Mesendoderm (in vitro differentiated cells): ENCODE results near the gene EML5.

Experiments used
- DNase-seq: peaks from one replicate; pipeline ENCODE4 v3.0.0; 2013
- H2AK5ac ChIP-seq: 2 replicates; pipeline ENCODE4 v1.6.1; 2013; ENCODE audit warnings: low read length, inconsistent platforms
- H2BK120ac ChIP-seq: 2 replicates; pipeline ENCODE4 v1.6.1; 2013; ENCODE audit warnings: low read depth, mild to moderate bottlenecking, low read length, moderate library complexity, mixed read lengths
- H2BK15ac ChIP-seq: replicated peaks from 2 replicates; pipeline ENCODE4 v1.6.1; 2013; ENCODE audit warnings: low read depth, mild to moderate bottlenecking, moderate library complexity
- H2BK5ac ChIP-seq: 2 replicates; pipeline ENCODE4 v1.6.1; 2013; ENCODE audit warnings: low read length, inconsistent platforms
- H3K18ac ChIP-seq: 2 replicates; pipeline ENCODE4 v1.6.1; 2013; ENCODE audit warnings: mild to moderate bottlenecking, low read length, mixed read lengths
- H3K23ac ChIP-seq: one replicate; pipeline ENCODE4 v1.6.1; 2013; ENCODE audit warnings: low read length
- H3K27ac ChIP-seq: 2 replicates; pipeline ENCODE4 v1.5.1; 2013; ENCODE audit warnings: low read depth, mild to moderate bottlenecking, inconsistent platforms, low read length, moderate library complexity
- H3K27me3 ChIP-seq: 2 replicates; pipeline ENCODE4 v1.6.1; 2013; ENCODE audit warnings: low read length, control low read depth, mild to moderate bottlenecking, inconsistent platforms; ENCODE audit not compliant: insufficient read depth, poor library complexity
- H3K36me3 ChIP-seq: 2 replicates; pipeline ENCODE4 v1.6.1; 2013; ENCODE audit warnings: low read length, inconsistent platforms; ENCODE audit not compliant: control insufficient read depth, insufficient read depth
- H3K4ac ChIP-seq: one replicate; pipeline ENCODE4 v1.6.1; 2013; ENCODE audit warnings: low read depth, mild to moderate bottlenecking, low read length, moderate library complexity
- H3K4me1 ChIP-seq: 2 replicates; pipeline ENCODE4 v1.6.1; 2013; ENCODE audit warnings: low read depth, low read length, inconsistent platforms; ENCODE audit not compliant: control insufficient read depth
- H3K4me2 ChIP-seq: 2 replicates; pipeline ENCODE4 v1.6.1; 2013; ENCODE audit warnings: low read length
- H3K4me3 ChIP-seq: 2 replicates; pipeline ENCODE4 v1.5.1; 2013; ENCODE audit warnings: mild to moderate bottlenecking, low read length
- H3K56ac ChIP-seq: one replicate; pipeline ENCODE4 v1.6.1; 2013; ENCODE audit warnings: low read length
- H3K79me1 ChIP-seq: 2 replicates; pipeline ENCODE4 v1.6.1; 2013; ENCODE audit warnings: low read length, inconsistent platforms
- H3K79me2 ChIP-seq: 2 replicates; pipeline ENCODE4 v1.6.1; 2013; ENCODE audit warnings: mild to moderate bottlenecking, low read length; ENCODE audit not compliant: control insufficient read depth, insufficient read depth
- H3K9ac ChIP-seq: 2 replicates; pipeline ENCODE4 v1.6.1; 2013; ENCODE audit warnings: low read length, inconsistent platforms
- H4K5ac ChIP-seq: one replicate; pipeline ENCODE4 v1.6.1; 2013; ENCODE audit warnings: low read length
- H4K8ac ChIP-seq: one replicate; pipeline ENCODE4 v1.6.1; 2013; ENCODE audit warnings: low read depth, mild to moderate bottlenecking, control low read depth, low read length, moderate library complexity
- WGBS: extraction: QIAGEN DNeasy Blood & Tissue Kit; methylation state at CpG from one replicate; pipeline ENCODE4 v1.1.7; 2013; ENCODE audit warnings: low lambda C conversion rate, missing lambda C conversion rate; ENCODE audit not compliant: insufficient coverage; ENCODE audit errors: extremely low coverage; 5-methylcytosine and 5-hydroxymethylcytosine counted together

Gene EML5

DNA sequence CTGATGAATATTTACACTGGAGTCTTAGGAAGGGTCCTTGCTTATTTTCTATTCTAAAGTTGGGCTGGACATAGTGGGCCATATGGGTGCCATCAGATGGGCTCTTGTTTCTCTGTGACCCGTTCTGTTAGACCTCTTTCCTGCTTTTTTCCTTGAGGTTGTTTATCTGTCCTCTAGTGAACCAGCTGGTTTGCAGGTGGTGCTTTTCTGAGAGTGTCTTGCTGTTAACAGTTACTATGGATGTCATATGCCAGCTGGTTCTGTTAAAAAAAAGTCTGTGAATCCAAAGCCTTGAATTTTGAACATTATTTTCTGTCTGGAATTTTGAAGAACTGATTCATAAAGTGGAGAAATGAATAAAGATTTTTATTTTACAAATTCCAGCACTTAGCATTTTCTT, 200.7 kb downstream of the EML5 start:
- peaks cover 3% of the 10 kb centered on the region for H3K36me3 ChIP-seq
- H2BK15ac ChIP-seq: no peak overlapping the region
- H3K27me3 ChIP-seq: no peaks in the 10 kb centered on the region

DNA sequence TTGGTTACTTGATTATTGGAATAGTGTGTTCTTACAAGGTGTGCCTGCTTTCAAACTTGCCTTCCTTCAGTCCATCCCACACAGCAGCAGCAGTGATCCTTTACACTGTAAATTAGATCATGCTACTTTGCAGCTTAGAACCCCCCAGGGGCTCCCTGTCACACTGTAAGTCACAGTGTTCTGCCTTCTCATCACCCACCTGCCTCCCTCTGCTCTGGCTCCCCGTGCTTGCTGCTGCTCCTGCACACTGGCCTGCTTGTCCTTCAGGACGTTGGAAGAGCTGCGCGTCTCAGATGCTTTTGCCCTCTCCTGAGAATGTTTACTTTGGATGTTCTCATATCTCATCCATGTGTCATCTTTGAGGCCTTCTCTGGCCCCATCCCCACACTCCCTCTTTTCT, 202.6 kb downstream of the EML5 start:
- Histone ChIP-seq H2BK120ac (no peak overlapping the region), H3K18ac (no peak overlapping the region), H3K23ac (no peak overlapping the region), H3K9ac (no peak overlapping the region), H4K5ac (no peak overlapping the region), H3K4me2 (no peak overlapping the region), H3K4me3 (no peak overlapping the region), H2BK5ac (no peak overlapping the region), H3K79me1 (no peaks in the 10 kb centered on the region), H4K8ac (no peak overlapping the region), H3K27me3 (no peaks in the 10 kb centered on the region), H3K4ac (no peak overlapping the region), H3K4me1 (no peaks in the 10 kb centered on the region), H3K36me3 (peaks cover 2% of the 10 kb centered on the region), H2AK5ac (no peak overlapping the region), H2BK15ac (no peak overlapping the region), H3K79me2 (no peaks in the 10 kb centered on the region), H3K27ac (no peak overlapping the region), H3K56ac (no peak overlapping the region)
- WGBS: no CpG with 5 or more reads among the region's 4 CpGs
- no peak for DNase-seq

More for the DNA sequence above, 200.7 kb downstream of the EML5 start:
- H3K18ac ChIP-seq: no peak overlapping the region
- no peak overlapping the region for H3K23ac ChIP-seq
- H3K27ac ChIP-seq: no peak overlapping the region
- H4K5ac ChIP-seq: no peak overlapping the region
- H3K56ac ChIP-seq: no peak overlapping the region
- H3K9ac ChIP-seq: no peak overlapping the region
- H3K79me1 ChIP-seq: peaks cover 2% of the 10 kb centered on the region
- H3K79me2 ChIP-seq: no peaks in the 10 kb centered on the region
- WGBS: no CpG with 5 or more reads among the region's 1 CpG
- H3K4ac ChIP-seq: no peak overlapping the region
- H3K4me3 ChIP-seq: no peak overlapping the region
- H3K4me2 ChIP-seq: no peak overlapping the region
- no peaks in the 10 kb centered on the region for H3K4me1 ChIP-seq
- H2BK120ac ChIP-seq: no peak overlapping the region
- no peak overlapping the region for H4K8ac ChIP-seq
- H2BK5ac ChIP-seq: no peak overlapping the region
- DNase-seq: no peak
- H2AK5ac ChIP-seq: no peak overlapping the region

DNA sequence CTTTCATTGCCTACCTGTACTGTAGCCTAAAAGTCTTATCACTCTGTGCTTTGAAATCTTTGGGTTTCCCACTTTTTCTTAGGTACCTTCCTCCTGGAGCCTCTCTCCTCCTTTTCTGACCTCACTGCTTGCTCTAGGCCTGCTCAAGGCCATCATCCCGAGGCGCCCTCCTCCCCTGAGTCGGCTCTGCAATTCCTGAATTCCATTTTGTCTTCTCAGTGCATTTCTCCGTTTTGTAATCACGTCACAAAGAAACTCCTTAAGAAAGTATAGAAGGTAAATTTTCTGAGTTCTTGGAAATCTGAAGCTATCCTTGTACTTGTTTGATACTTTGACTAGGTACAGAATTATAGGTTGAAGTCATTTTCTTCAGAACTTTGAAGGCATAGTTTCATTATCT, 204.7 kb downstream of the EML5 start:
- Histone ChIP-seq H2BK15ac (no peak overlapping the region), H3K56ac (no peak overlapping the region), H3K4me1 (no peaks in the 10 kb centered on the region), H3K4ac (no peak overlapping the region), H2BK120ac (no peak overlapping the region), H3K4me3 (no peak overlapping the region), H3K27ac (no peak overlapping the region), H3K9ac (no peak overlapping the region), H3K27me3 (no peaks in the 10 kb centered on the region), H3K23ac (no peak overlapping the region), H3K18ac (no peak overlapping the region), H3K79me1 (no peaks in the 10 kb centered on the region), H2BK5ac (no peak overlapping the region), H4K5ac (no peak overlapping the region), H3K4me2 (no peak overlapping the region), H3K36me3 (peaks cover 4% of the 10 kb centered on the region), H2AK5ac (no peak overlapping the region), H3K79me2 (no peaks in the 10 kb centered on the region), H4K8ac (no peak overlapping the region)
- no CpG with 5 or more reads among the region's 5 CpGs for WGBS
- no peak for DNase-seq

DNA sequence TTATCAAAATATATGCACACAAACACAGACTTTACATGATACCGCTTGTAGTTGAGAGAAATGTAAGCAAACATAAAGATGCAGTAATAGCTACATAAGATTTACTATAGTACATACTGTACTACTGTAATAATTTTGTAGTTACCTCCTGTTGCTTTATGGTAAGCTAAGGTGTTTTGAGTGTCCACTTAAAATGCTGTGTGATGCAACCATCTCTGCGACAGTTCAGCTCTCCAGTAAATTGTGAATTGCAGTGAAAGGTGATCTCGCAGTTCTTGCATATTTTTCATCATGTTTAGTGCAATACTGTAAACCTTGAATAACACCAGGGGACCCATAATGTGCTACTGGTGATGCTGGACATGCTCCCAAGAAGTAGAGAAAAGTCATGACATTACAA, 208.3 kb downstream of the EML5 start:
- no peak overlapping the region for H3K4me3 ChIP-seq
- H3K27ac ChIP-seq: no peak overlapping the region
- no CpG with 5 or more reads among the region's 3 CpGs for WGBS
- no peak for DNase-seq
- H3K18ac ChIP-seq: no peak overlapping the region
- H2BK120ac ChIP-seq: no peak overlapping the region
- H3K9ac ChIP-seq: no peak overlapping the region
- H4K8ac ChIP-seq: no peak overlapping the region
- H3K4ac ChIP-seq: no peak overlapping the region
- H2BK15ac ChIP-seq: no peak overlapping the region
- H3K79me2 ChIP-seq: no peaks in the 10 kb centered on the region
- no peak overlapping the region for H3K56ac ChIP-seq
- H3K23ac ChIP-seq: no peak overlapping the region
- H3K27me3 ChIP-seq: no peaks in the 10 kb centered on the region
- H3K79me1 ChIP-seq: peaks cover 2% of the 10 kb centered on the region
- peaks cover 2% of the 10 kb centered on the region for H3K36me3 ChIP-seq
- no peak overlapping the region for H4K5ac ChIP-seq
- H2AK5ac ChIP-seq: no peak overlapping the region
- no peaks in the 10 kb centered on the region for H3K4me1 ChIP-seq
- no peak overlapping the region for H2BK5ac ChIP-seq
- H3K4me2 ChIP-seq: no peak overlapping the region

DNA sequence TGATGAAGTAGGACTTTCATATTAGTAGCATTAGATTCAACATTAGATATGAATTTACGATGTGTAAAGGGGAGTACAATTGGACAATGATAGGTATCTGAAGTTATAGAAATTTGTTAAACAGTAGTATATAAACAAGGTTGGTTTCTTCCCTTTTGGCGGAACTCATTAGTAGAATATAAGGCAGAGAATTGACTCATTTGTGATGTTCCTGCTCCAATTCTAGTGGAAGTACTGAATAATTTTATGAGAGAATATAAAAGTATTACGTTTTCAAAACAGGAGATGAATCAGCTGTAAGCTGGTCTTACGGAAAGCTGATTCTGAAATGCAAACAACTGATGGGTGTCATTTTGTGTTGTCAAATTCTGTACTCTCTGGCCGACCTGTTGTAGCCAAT, 216.5 kb downstream of the EML5 start:
- no peak overlapping the region for H4K8ac ChIP-seq
- no peak for DNase-seq
- no peak overlapping the region for H3K4me3 ChIP-seq
- peaks cover 2% of the 10 kb centered on the region for H3K79me1 ChIP-seq
- no peaks in the 10 kb centered on the region for H3K79me2 ChIP-seq
- H3K9ac ChIP-seq: no peak overlapping the region
- H3K56ac ChIP-seq: no peak overlapping the region
- no peaks in the 10 kb centered on the region for H3K27me3 ChIP-seq
- H2AK5ac ChIP-seq: no peak overlapping the region
- no peak overlapping the region for H4K5ac ChIP-seq
- H3K23ac ChIP-seq: no peak overlapping the region
- H3K18ac ChIP-seq: no peak overlapping the region
- no peak overlapping the region for H3K27ac ChIP-seq
- H2BK15ac ChIP-seq: no peak overlapping the region
- no peak overlapping the region for H2BK120ac ChIP-seq
- H2BK5ac ChIP-seq: no peak overlapping the region
- no peaks in the 10 kb centered on the region for H3K4me1 ChIP-seq
- H3K4me2 ChIP-seq: no peak overlapping the region
- H3K36me3 ChIP-seq: peaks cover 8% of the 10 kb centered on the region
- WGBS: 100% methylated on average over 1 of the region's 5 CpGs
- H3K4ac ChIP-seq: no peak overlapping the region

DNA sequence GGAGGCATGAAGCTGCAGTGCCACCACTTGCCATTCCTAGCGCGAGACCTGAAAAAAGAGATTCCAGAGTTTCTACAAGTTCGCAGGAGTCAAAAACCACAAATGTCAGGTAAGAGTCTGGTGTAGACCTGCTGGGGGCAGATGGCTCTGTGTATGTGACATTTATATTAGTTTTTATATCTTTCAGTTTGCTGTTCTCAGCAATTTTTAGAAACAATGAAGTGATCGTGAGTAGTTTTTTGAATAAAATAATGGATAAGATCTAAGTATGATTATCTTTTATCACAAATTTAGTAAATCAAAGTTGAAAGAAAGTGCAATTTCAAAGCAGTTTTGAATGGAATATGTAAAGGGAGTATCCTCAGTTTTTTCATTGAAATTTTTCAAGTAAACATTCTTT, 220.6 kb downstream of the EML5 start:
- H3K36me3 ChIP-seq: peaks cover 18% of the 10 kb centered on the region
- 100% methylated on average over 1 of the region's 4 CpGs for WGBS
- DNase-seq: no peak

More for the DNA sequence above, 220.6 kb downstream of the EML5 start:
- Histone ChIP-seq H2BK5ac (no peak overlapping the region), H4K5ac (no peak overlapping the region), H3K4ac (no peak overlapping the region), H3K4me3 (no peak overlapping the region), H3K4me2 (no peak overlapping the region), H2BK15ac (no peak overlapping the region), H3K56ac (no peak overlapping the region), H2AK5ac (no peak overlapping the region), H3K79me1 (peaks cover 6% of the 10 kb centered on the region), H3K9ac (no peak overlapping the region), H3K79me2 (no peaks in the 10 kb centered on the region), H3K23ac (no peak overlapping the region), H3K27me3 (no peaks in the 10 kb centered on the region), H3K27ac (no peak overlapping the region), H3K4me1 (no peaks in the 10 kb centered on the region), H4K8ac (no peak overlapping the region), H2BK120ac (no peak overlapping the region), H3K18ac (no peak overlapping the region)
